Measurements from ENCODE around the gene IGFBPL1. TPM values are rescaled to one million over a fixed set of nuclear protein-coding genes. Genes with fewer than 3 reads are reported as not detected.

Gene IGFBPL1
- total RNA-seq, 2 donors from 2014 or later: 0.32 to 14.3 TPM

GRCh38 chr9:38374847-38375571 is 49.2 kb downstream of the IGFBPL1 start:
- DNase-seq (ENCODE audit: low spot score): no peak
- Histone ChIP-seq H3K27ac (no peak overlapping the region), H3K36me3 (no peaks in the 10 kb centered on the region), H3K4me1 (replicated peaks) (no peaks in the 10 kb centered on the region), H3K27me3 (replicated peaks; ENCODE audit: insufficient read depth) (no peaks in the 10 kb centered on the region), H3K9me3 (no peaks in the 10 kb centered on the region), H3K4me3 (no peak overlapping the region)
- 71% methylated on average over 5 of the region's 5 CpGs for WGBS
- intact Hi-C loops (cut with DNase I): loop anchor here (5.0 kb wide), 1 partner anchor 57 kb away; no protein-coding TSS in a partner anchor
- TF ChIP-seq CTCF (IDR thresholded peaks at IDR 0.05): no peak
- no peak for TF ChIP-seq POLR2AphosphoS5 (IDR thresholded peaks at IDR 0.05)
- TF ChIP-seq POLR2A (IDR thresholded peaks at IDR 0.05): no peak

- TF ChIP-seq POLR2A (IDR thresholded peaks at IDR 0.05) (no peak), CTCF (IDR thresholded peaks at IDR 0.05) (no peak), POLR2AphosphoS5 (IDR thresholded peaks at IDR 0.05) (no peak)
- no peak overlapping the region for H3K4me3 ChIP-seq
- no peaks in the 10 kb centered on the region for H3K36me3 ChIP-seq
- no peak overlapping the region for H3K27ac ChIP-seq
- intact Hi-C loops (cut with DNase I): loop anchor here (5.0 kb wide), 1 partner anchor 59 kb away; no protein-coding TSS in a partner anchor
- DNase-seq (ENCODE audit: low spot score): no peak
- no peaks in the 10 kb centered on the region for H3K27me3 ChIP-seq (replicated peaks; ENCODE audit: insufficient read depth)
- no peaks in the 10 kb centered on the region for H3K9me3 ChIP-seq
- no peaks in the 10 kb centered on the region for H3K4me1 ChIP-seq (replicated peaks)
- 78% methylated on average over 3 of the region's 3 CpGs for WGBS
Measured at GRCh38 chr9:38373679-38374078, 50.6 kb downstream of the IGFBPL1 start.

- 41% methylated on average over 10 of the region's 10 CpGs for WGBS
- no peaks in the 10 kb centered on the region for H3K27me3 ChIP-seq (replicated peaks; ENCODE audit: insufficient read depth)
- no peak overlapping the region for H3K27ac ChIP-seq
- H3K9me3 ChIP-seq: no peaks in the 10 kb centered on the region
- intact Hi-C loops (cut with DNase I): loop anchor here (5.0 kb wide), 1 partner anchor 59 kb away; no protein-coding TSS in a partner anchor
- DNase-seq (ENCODE audit: low spot score): no peak
- TF ChIP-seq POLR2AphosphoS5 (IDR thresholded peaks at IDR 0.05) (no peak), POLR2A (IDR thresholded peaks at IDR 0.05) (no peak), CTCF (IDR thresholded peaks at IDR 0.05) (no peak)
- no peaks in the 10 kb centered on the region for H3K4me1 ChIP-seq (replicated peaks)
- no peak overlapping the region for H3K4me3 ChIP-seq
- no peaks in the 10 kb centered on the region for H3K36me3 ChIP-seq
Measured at GRCh38 chr9:38372762-38373619, 51.3 kb downstream of the IGFBPL1 start.

- 96% methylated on average over 2 of the region's 2 CpGs for WGBS
- H3K27ac ChIP-seq: no peak overlapping the region
- no peaks in the 10 kb centered on the region for H3K9me3 ChIP-seq
- H3K36me3 ChIP-seq: no peaks in the 10 kb centered on the region
- H3K27me3 ChIP-seq (replicated peaks; ENCODE audit: insufficient read depth): no peaks in the 10 kb centered on the region
- TF ChIP-seq POLR2AphosphoS5 (IDR thresholded peaks at IDR 0.05): no peak
- TF ChIP-seq CTCF (IDR thresholded peaks at IDR 0.05): peak in 3 of 4 experiments; percentile 23 to 57 (median 50)
- H3K4me1 ChIP-seq (replicated peaks): no peaks in the 10 kb centered on the region
- intact Hi-C loops (cut with DNase I): loop anchor here (5.0 kb wide), 1 partner anchor 61 kb away; no protein-coding TSS in a partner anchor
- peak; percentile 38 for DNase-seq (ENCODE audit: low spot score)
- H3K4me3 ChIP-seq: no peak overlapping the region
Measured at GRCh38 chr9:38371495-38371894, 52.8 kb downstream of the IGFBPL1 start.
